HG03135 (cell line): Measurements from ENCODE around the gene MESD.
A peak's percentile ranks its signal among the peaks of the same experiment; 100 is the strongest.

ENCODE experiments used
- ATAC-seq: cut with Tn5 transposase; IDR thresholded peaks from one replicate; pipeline ENCODE4 v1.9.1; 2021; ENCODE audit warnings: mild to moderate bottlenecking, moderate library complexity; ENCODE audit not compliant: unreplicated experiment

MESD gene

DNA sequence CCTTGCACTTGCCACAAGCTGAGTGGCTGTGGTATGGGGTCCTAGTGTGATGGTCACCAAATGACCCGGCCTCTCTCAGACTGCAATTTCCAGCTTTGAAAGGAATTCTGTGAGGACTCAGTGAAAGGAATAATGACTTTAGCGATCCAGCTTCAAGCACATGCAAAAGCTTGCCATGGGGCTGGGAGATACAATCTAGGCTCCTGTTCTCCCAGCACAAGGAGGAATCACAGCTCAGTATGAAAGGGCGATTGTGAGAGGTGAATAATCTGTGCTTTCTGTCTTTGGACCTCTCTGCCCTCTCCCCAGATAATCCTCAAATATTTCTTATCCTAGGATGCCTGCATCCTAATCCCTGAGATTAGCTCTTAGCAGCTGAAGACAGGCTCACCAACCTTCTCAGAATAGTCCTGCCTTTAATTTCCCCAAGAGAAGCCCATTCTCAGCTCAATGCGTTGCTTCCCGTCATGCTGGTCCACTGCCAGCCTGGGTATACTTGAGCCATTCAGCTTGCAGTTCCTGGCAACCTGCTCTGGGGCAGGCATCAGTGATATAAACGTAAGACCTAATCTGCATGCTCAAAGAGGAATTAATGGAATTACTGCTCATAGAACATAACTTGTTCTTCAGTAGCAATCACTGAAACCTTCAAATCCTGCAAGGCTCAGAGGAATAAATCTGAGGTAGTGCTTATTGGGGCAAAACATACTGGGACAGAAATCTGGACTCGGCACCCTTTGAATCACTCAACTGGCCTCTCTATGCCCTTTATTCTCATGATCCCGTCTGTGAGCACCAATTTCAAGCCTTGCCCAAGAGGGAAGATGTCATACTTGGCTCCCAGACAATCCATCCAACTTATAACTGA is 26.2 kb upstream of the MESD start:
- ATAC-seq: no peak

DNA sequence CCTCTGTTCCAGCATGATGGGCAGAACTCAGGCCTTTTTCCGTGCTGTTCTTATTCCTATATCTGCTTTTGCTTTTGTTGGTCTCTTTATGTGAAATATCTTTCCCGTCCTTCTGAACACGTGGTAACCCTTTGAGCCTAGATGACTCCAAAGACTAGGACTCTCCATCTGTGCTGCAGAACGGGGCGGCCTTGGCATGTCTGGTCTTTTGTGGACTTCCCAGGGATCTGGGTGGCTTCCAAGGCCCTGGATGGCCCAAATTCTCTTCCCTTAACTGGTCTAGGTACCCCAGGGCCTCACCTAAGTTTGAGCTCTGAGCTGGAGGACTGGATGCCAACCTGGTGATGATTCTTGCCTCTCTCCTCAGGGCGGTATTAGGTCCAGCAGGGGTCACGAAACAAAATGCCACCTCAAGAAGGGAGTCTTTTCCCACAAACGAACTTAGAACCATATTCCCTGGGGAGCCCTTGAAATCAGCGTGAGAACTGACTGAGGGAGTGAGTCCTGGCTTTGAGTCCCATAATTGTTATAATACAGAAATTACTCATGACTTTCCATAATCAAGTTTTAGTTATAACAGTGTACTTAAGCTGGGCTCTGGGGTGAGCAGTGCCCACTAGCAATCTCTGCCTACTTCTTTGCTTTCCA is 25.0 kb upstream of the MESD start:
- ATAC-seq: no peak

GRCh38 chr15:81013396-81013929 is 23.8 kb upstream of the MESD start:
- ATAC-seq: no peak

DNA sequence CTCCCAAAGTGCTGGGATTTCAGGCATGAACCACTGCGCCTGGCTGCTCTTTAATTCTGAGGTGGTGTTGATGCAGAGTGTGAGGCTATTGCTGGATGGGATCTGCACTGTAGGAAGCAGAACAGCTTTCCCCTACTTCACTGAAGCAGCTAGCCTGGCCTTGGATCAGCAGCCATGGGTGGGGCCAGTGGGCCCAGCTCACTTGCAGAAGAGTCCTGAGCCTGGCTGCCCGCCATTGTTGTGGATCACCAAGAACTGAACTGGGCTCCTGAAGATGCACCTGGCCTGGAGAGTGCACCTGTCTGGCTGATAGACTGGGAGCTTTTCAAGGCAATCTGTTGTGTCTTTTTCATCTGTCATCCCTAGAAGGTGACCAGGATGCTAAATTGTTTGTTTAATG is 23.0 kb upstream of the MESD start:
- ATAC-seq: no peak

- no peak for ATAC-seq
Measured at GRCh38 chr15:81011593-81011992, 22.0 kb upstream of the MESD start.

DNA sequence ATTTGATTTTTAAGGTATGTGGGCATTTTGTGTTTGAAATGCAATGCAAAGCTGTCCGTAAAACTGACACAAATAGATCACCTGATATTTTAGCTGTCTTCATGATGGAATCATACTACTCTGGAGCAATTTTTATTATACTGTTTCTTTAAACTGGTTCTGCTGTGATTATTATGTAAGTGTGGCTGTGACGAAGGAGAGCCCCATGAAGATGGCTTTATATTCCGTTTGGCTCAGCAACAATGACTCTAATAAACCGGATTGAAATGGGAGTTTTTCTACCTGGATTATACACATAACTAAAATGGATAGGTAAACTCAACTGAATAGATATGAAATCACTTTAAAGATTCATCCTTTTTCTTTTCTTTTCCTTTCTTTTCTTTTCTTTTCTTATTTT is 20.5 kb upstream of the MESD start:
- ATAC-seq: no peak

- ATAC-seq: no peak
Measured at GRCh38 chr15:81008312-81008711, 18.7 kb upstream of the MESD start.

DNA sequence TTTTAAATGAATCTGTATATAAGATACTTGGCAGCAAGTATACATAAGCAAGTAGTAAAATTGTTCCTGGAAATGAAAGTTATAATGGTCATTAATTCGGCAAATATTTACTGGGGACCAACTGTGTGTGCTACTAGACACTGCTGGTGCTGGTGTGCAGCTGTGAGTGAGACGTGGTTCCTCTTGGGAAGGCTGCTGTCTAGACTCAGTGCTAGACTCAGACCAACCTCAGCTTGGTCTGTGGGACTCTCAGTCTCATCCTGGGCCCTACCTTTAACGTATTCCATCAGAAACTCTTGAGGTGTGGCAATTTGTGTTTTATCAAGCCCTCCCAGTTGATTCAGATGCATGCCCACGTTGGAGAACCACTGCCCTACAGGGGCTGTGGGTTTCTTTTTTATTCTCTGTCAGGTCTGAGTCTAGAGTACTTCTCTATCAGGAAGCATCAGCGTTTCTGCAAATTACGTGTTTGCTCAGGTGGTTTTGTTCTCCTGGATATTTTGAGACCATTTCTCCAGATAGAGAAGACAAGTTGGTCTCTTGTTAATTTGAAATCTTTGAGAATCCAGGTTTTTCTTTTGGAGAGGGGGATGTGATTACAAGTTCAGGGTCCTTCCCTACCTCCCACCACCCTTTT is 17.9 kb upstream of the MESD start:
- no peak for ATAC-seq

DNA sequence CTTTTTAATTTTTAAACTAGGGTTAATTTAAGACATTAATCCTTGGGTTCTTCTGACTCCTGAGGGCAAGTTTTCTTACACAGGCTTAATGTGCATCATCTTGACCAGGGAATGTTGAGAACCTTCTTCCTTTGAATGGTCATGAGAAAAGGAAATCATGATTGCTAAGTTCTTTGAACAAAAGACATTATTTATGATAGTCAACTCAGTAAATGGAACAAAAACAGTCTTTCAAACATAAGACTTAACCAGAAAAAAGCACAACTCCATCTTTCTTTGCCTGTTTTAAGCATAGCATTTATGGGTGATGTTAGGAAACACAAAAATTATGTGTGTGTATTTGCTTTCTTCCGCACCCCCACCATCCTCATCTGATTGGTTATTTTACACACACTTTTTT is 16.5 kb upstream of the MESD start:
- ATAC-seq: no peak

DNA sequence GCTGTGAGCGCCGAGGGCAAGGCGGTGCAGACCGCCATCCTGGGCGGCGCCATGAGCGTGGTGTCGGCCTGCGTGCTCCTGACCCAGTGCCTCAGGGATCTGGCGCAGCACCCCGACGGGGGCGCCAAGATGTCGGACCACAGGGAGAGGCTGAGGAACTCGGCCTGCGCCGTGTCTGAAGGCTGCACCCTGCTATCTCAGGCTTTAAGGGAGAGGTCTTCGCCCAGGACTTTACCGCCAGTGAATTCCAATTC is 13.4 kb upstream of the MESD start:
- no peak for ATAC-seq

DNA sequence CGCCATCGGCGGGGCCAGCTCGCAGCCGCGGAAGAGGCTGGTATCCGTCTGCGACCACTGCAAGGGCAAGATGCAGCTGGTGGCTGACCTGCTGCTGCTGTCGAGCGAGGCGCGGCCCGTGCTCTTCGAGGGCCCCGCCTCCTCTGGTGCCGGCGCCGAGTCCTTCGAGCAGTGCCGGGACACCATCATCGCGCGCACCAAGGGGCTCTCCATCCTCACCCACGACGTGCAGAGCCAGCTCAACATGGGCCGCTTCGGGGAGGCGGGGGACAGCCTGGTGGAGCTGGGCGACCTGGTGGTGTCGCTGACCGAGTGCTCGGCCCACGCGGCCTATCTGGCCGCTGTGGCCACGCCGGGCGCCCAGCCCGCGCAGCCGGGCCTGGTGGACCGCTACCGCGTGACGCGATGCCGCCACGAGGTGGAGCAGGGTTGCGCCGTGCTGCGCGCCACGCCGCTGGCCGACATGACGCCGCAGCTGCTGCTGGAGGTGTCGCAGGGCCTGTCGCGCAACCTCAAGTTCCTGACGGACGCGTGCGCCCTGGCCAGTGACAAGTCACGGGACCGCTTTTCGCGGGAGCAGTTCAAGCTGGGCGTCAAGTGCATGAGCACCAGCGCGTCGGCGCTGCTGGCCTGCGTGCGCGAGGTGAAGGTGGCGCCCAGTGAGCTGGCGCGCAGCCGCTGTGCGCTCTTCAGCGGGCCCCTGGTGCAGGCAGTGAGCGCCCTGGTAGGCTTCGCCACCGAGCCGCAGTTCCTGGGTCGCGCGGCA is 12.9 kb upstream of the MESD start:
- ATAC-seq: no peak

DNA sequence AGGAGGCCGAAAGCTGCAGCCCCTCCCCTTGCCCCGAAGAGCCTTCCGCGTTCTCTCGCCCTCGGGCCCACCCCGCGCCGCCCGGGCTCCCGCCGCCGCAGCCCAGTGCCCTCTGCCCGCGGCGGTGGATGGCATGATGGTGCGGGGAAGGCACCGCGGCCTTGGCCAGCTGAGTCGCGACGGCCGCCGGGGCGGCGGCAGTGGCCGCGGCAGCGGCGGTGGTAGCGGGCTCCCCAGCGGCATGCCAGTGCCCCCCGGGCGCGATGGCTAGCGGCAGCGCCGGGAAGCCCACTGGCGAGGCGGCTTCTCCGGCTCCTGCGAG is 12.4 kb upstream of the MESD start:
- no peak for ATAC-seq

DNA sequence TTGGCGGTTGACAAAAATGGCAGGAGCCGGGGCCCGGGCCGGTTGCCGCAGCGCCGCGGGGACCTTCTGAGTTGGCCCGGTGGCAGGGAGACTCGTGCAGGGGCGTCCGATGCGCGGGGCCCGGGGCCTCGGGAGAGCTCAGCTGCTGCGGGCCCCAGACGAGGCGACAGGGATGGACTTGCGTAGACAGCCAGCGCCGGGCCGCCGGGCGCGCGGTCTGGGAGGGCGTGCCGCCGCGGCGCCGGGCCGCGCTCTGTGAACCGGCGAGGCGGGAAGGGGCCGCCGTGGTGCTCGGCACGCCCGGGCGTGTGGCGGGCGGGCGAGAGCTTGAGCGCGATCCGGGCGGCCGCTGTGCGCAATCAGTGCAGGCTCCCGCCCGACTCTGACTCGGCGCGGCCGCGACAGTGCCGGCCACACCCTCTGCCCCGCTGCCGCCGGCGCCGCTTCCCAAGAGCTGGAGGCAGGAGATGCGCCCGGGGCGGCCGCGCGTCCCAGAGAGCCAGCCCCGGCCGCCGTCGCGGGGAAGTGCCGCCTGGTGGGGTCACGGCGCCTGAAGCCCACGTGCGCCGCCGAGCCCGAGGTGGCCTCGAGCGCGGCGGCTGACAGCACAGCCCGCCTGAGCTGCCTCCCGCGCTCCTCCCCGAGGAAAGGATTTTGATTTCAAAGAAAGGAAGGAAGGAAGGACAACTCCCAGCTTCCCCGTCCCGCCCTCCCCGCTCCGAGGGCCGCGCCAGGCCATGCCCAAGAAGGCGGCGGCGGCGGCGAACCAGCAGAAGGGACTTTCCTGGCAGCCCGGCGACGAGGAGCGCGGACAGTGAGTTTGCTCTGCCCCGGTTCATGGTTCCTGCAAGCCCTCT is 11.8 kb upstream of the MESD start:
- ATAC-seq: peak; percentile 32

- ATAC-seq: peak; percentile 52
Measured at GRCh38 chr15:81000624-81001151, 11.1 kb upstream of the MESD start, which contains the start of gene TLNRD1. Gene TLNRD1 (plus strand): TSS chr15:81000923. CDS start chr15:81002272, 1,349 bp downstream.

- ATAC-seq: no peak
Measured at GRCh38 chr15:81000144-81000623, 10.6 kb upstream of the MESD start.

DNA sequence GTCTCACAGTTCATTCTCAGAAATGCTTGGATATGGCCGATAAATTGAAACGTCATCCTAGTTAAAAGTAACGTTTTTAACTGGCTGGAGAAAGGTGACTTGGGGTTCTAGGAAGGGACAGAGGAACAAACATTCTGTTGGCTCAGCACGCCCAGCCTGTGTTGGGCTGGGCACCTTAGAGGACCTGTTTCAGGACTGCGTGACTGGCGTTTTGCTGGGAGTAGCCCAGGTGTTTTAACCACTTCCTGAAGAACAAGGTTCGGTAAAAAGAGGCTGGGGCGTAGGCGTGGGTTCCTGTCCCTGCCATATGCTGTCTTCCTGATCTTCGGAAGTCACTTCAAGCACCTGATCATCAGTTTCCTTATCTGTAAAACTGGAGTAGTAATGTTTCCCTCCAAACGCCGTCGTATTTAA is 10.0 kb upstream of the MESD start:
- ATAC-seq: peak; percentile 26

DNA sequence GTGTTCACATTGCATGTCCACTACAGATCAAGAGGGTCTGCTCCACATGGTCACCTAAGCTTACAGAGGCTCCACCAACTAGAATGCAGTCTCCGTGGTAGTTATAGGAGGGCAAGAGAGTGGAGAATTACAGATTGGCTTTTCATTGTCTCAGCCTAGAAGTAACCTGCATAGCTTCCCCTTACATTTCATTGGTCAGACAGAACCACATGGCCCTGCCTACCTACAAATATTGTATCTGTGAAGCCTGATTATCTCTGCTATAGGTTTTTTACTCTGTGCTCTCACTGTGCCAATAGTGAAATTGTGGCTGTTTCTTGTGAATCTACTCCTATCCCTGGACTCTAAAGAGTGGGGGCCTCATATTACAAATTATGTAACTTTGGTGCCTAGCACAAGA is 8.6 kb upstream of the MESD start:
- no peak for ATAC-seq

DNA sequence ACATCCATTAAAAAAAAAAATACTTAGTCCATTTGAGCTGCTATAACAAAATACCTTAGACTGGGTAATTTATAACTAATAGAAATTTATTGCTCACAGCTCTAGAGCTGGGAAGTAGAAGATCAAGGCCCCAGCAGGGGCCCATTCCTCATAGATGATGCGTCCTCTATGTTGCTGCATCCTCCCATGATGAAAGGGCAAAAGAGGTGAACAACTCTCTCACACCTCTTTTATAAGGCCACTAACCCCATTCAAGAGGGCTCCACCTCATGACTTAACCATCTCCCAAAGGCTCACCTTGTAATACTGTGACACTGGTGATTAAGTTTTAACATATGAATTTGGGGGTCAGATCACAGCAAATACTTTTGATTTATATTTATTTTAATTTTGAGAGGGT is 8.1 kb upstream of the MESD start:
- ATAC-seq: no peak

DNA sequence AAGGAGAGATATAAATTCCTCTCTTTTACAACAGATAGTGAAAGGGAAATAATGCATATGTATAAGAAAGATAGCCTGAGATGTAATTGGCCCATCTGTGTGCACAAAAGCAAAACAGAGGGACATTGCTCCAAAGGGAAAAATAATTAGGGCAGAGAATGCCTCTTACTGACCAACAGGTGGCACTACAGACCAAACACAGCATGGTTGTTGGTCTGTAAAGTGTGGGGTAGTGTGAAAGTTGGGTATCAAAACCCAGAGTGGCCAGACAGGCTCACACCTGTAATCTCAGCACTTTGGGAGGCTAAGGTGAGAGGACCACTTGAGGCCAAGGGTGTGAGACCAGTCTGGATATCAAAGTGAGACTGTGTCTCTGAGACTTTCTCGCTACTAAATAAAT is 6.6 kb upstream of the MESD start:
- no peak for ATAC-seq

DNA sequence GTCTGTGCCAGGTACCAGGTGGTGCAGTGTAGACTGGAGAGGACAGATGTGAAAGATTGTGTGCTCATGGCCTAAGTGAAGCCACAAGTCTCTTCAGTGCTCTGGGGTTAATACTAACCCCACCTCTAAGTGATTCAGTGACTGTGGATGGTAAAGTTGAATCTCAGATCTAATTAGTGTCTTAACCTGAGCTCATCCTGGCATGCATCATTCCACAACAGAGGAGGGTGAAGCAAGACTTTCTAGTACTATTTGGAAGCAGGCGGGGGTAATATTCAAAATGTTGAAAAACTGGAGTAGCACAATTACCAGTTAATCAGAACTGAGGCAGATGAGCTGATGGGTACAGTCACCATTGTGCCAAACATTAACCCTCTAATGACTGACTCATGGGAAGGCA is 2.8 kb upstream of the MESD start:
- ATAC-seq: no peak
